Measurements from ENCODE around the gene PLEKHG2. TPM values are rescaled to one million over a fixed set of nuclear protein-coding genes. Genes with fewer than 3 reads are reported as not detected.
A peak's percentile ranks its signal among the peaks of the same experiment; 100 is the strongest.
"Not testable (repeated sequence)": the region's sequence is repeated elsewhere in the genome, so short reads cannot be mapped to it uniquely, and the experiment has no call there.

The PLEKHG2 gene
- total RNA-seq, 3 donors from 2014 or later, result 6.5 to 26.7 (median 17.9) TPM

GRCh38 chr19:39445196-39446111 lies 33.0 kb downstream of the PLEKHG2 start, which contains the start of gene SUPT5H:
Gene SUPT5H (plus strand): TSS chr19:39445582. CDS start chr19:39445891, 309 bp downstream.
- ATAC-seq (peak; percentile 99), DNase-seq (peak; percentile 97 to 99 (median 98))
- no peaks in the 10 kb centered on the region for H3K36me3 ChIP-seq (ENCODE audit: low read depth)
- peaks cover 12% of the 10 kb centered on the region for H3K4me1 ChIP-seq (ENCODE audit: low read depth)
- no peak for TF ChIP-seq CTCF (IDR thresholded peaks at IDR 0.05)
- H3K4me3 ChIP-seq, result peak within 1 kb of the TSS; percentile 72
- H3K9me3 ChIP-seq, result no peaks in the 10 kb centered on the region
- intact Hi-C loops (cut with DNase I, micrococcal nuclease), result no loop called here

DNA sequence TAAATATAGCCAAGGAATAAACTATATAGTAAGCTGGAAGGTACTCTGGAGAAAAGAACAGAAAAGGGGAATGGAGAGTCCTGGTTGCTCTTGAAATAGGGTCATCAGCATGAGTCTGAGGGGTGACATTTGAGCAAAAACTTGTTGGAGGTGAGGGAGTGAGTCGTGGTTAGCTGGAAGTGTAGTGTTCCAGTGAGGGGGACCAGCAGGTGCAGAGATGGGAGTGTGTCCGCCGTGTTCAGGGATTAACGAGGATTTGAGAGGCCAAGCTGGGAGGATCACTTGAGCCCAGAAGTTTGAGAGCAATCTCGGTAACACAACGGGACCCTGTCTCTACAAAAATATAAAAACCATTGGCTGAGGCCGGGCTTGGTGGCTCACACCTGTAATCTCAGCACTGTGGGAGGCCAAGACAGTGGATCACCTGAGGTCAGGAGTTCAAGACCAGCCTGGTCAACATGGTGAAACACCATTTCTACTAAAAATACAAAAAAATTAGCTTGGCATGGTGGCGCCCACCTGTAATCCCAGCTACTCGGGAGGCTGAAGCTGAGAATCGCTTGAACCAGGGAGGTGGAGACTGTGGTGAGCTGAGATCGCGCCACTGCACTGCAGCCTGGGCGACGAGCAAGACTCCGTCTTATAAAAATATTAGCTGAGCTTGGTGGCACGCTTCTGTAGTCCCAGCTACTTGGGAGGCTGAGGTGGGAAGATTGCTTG lies 34.1 kb downstream of the PLEKHG2 start:
- no peak overlapping the region for H3K4me3 ChIP-seq
- no peaks in the 10 kb centered on the region for H3K9me3 ChIP-seq
- peaks cover 12% of the 10 kb centered on the region for H3K4me1 ChIP-seq (ENCODE audit: low read depth)
- intact Hi-C loops (cut with DNase I, micrococcal nuclease), result no loop called here
- H3K36me3 ChIP-seq (ENCODE audit: low read depth), result no peaks in the 10 kb centered on the region
- TF ChIP-seq CTCF (IDR thresholded peaks at IDR 0.05), result no peak
- no peak for ATAC-seq
- DNase-seq, result peak in 1 of 3 donors; percentile 29

- H3K36me3 ChIP-seq (ENCODE audit: low read depth), result no peaks in the 10 kb centered on the region
- ATAC-seq (no peak), DNase-seq (peak in 1 of 3 donors; percentile 40)
- no peak overlapping the region for H3K4me3 ChIP-seq
- intact Hi-C loops (cut with DNase I, micrococcal nuclease), result no loop called here
- peaks cover 12% of the 10 kb centered on the region for H3K4me1 ChIP-seq (ENCODE audit: low read depth)
- TF ChIP-seq CTCF (IDR thresholded peaks at IDR 0.05), result no peak
- H3K9me3 ChIP-seq, result no peaks in the 10 kb centered on the region
Observed at GRCh38 chr19:39448271-39448670, 35.8 kb downstream of the PLEKHG2 start.

DNA sequence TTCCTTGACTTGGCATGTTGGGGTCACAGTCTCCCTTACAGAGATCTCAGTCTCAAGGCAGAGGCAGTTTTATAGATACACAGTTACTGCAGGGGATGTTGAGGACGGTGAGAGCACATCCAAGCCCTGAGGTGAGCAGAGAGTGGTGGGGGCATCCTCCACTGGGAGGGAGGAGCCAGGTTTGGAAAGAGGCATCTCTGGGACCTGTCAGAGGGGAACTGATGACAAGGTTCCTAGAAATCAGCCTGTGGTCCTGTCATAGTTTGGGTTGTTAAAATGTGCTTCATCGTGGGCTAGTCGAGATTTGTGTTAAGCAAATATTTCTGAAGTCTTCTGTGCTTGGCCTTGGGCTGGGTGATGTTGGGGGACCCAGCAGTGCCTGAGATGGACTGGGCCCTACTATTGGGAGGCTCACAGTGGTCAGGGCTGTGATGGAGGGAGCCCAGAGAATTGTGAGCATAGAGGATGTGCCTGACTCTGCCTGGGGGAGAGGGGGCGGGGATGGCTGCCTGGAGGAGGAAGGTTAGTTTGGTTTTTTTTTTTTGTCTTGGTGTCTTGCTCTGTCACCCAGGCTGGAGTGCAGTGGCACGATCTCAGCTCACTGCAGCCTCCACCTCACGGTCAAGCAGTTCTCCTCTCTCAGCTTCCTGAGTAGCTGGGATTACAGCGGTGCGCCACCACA lies 36.8 kb downstream of the PLEKHG2 start:
- intact Hi-C loops (cut with DNase I, micrococcal nuclease), result no loop called here
- no peak for TF ChIP-seq CTCF (IDR thresholded peaks at IDR 0.05)
- H3K9me3 ChIP-seq, result no peaks in the 10 kb centered on the region
- no peak for ATAC-seq
- peaks cover 12% of the 10 kb centered on the region for H3K4me1 ChIP-seq (ENCODE audit: low read depth)
- H3K36me3 ChIP-seq (ENCODE audit: low read depth), result no peaks in the 10 kb centered on the region
- peak in 1 of 3 donors; percentile 3 for DNase-seq
- no peak overlapping the region for H3K4me3 ChIP-seq

DNA sequence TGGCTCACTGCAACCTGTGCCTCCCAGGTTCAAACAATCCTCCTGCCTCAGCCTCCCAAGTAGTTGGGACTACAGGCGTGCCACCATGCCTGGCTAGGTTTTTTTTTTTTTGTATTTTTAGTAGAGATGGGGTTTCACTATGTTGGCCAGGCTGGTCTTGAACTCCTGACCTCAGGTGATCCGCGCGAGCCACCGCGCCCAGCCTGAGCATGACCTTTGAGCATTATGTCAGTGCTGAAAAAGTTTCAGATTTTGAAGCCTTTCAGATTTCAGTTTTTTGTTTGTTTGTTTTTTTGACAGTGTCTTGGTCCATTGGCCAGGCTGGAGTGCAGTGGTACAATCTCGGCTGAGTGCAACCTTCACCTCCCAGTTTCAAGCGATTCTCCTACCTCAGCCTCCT lies 38.8 kb downstream of the PLEKHG2 start:
- DNase-seq; intact Hi-C loops (cut with DNase I, micrococcal nuclease); H3K36me3 ChIP-seq (ENCODE audit: low read depth); H3K9me3 ChIP-seq; ATAC-seq; H3K4me3 ChIP-seq: not testable (repeated sequence)
- peaks cover 10% of the 10 kb centered on the region for H3K4me1 ChIP-seq (ENCODE audit: low read depth)

All from mucosa of descending colon (tissue), 3 donors.